ENCODE data around the gene FAM43A.

Gene FAM43A

GRCh38 chr3:194676471-194676870 is 9.2 kb upstream of the FAM43A start:
- no peak for DNase-seq

- no peak for DNase-seq
Measured at GRCh38 chr3:194680888-194681615, 4.6 kb upstream of the FAM43A start.

GRCh38 chr3:194682189-194682693 is 3.4 kb upstream of the FAM43A start:
- no peak for DNase-seq

GRCh38 chr3:194682694-194683310 is 2.9 kb upstream of the FAM43A start:
- peak; percentile 85 for DNase-seq

GRCh38 chr3:194683380-194683779 is 2.3 kb upstream of the FAM43A start:
- no peak for DNase-seq

GRCh38 chr3:194685065-194685717 is 492 bp upstream of the FAM43A start:
- DNase-seq: no peak

GRCh38 chr3:194686414-194686815 is 732 bp downstream of the FAM43A start:
- DNase-seq: no peak

GRCh38 chr3:194686816-194687637 is 1.3 kb downstream of the FAM43A start:
- DNase-seq: peak; percentile 73

- peak; percentile 74 for DNase-seq
Measured at GRCh38 chr3:194687638-194688199, 2.0 kb downstream of the FAM43A start.

GRCh38 chr3:194688200-194688740 is 2.6 kb downstream of the FAM43A start:
- peak; percentile 39 for DNase-seq

- DNase-seq: no peak
Measured at GRCh38 chr3:194688946-194689345, 3.3 kb downstream of the FAM43A start.

GRCh38 chr3:194689493-194689944 is 3.8 kb downstream of the FAM43A start:
- DNase-seq: peak; percentile 70

GRCh38 chr3:194690501-194691372 is 5.1 kb downstream of the FAM43A start:
- peak; percentile 38 for DNase-seq

GRCh38 chr3:194691481-194692283 is 6.0 kb downstream of the FAM43A start:
- DNase-seq: peak; percentile 54

GRCh38 chr3:194696702-194697101 is 11.0 kb downstream of the FAM43A start:
- DNase-seq: no peak

GRCh38 chr3:194702545-194702944 is 16.9 kb downstream of the FAM43A start:
- DNase-seq: peak; percentile 37

- DNase-seq: no peak
Measured at GRCh38 chr3:194705227-194705626, 19.5 kb downstream of the FAM43A start.

- no peak for DNase-seq
Measured at GRCh38 chr3:194705761-194706160, 20.1 kb downstream of the FAM43A start.

- DNase-seq: no peak
Measured at GRCh38 chr3:194707147-194707540, 21.5 kb downstream of the FAM43A start.

GRCh38 chr3:194711286-194711685 is 25.6 kb downstream of the FAM43A start:
- no peak for DNase-seq

Data from right hindlimb (tissue), 1 donor.